ENCODE data around the gene RELN.

DNA sequence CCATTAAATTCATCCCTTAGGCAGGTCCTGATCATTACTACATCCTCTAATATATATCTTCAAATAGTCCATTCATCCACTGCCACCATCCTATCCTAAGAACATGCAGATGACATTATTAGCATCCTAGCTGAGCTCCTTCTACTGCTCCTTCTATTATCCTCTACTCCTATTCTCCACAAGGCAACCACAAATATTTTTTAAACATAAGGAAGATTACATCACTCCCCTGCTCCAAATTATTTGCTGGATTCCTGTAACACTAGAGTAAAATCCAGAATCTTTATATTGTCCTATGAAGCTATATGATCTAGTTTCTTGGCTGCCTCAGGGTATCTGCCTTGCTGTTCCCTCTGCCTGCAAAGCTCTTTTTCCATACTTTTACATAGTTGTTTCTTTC is 367.2 kb downstream of the RELN start:
- TF ChIP-seq POLR2A (IDR thresholded peaks at IDR 0.05; ENCODE audit: low read depth, low read length) (no peak), POLR2AphosphoS5 (IDR thresholded peaks at IDR 0.05; ENCODE audit: low read depth, low read length) (no peak)
